Measurements from ENCODE around the gene ZMYND11. TPM values are rescaled to one million over a fixed set of nuclear protein-coding genes. Genes with fewer than 3 reads are reported as not detected.

ZMYND11 gene
- total RNA-seq, 1 experiment from 2014 or later, result 101 TPM

DNA sequence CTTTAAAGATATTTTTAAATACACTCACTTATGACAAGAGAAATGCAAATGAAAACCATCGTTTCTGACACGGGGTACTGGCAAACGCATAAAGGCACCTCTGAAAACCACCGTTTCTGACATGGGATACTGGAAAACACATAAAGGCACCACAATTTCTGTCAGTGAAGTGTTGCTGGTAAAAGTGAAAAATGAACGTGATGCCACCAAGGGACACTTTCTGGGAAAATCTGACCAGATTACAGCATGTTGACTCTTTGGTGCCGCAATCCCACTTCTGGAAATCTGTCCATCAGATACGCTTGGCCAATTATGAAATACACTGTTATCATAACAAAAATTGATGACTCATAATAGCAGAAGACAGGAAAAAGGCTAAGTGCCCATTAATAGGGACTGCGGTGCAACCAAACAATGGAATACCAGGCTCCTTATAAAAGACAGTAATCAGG is 131.7 kb downstream of the ZMYND11 start:
- intact Hi-C loops (cut with micrococcal nuclease; ENCODE audit: unreplicated experiment), result no loop called here
- H3K36me3 Mint-ChIP-seq (ENCODE audit: insufficient read depth, unreplicated experiment), result peaks cover 5% of the 10 kb centered on the region

DNA sequence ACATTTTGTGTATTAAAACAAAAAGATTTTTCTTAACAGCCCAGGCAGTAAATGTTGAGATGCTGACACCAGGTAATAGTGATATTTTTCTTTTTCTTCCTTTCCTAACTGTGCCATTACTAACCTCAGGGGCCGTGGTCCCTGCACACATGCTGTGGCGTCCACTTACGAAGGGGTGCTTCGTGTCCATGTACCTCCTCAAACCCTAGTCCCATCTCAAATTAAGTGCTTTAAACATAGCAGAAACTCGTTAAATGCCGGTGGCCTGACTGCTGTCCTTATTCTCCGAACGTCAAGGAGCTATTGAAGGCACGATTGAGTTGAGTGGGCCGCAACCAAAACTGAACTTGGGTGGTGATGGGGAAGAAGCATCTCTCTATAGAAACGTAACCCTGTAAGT is 132.4 kb downstream of the ZMYND11 start:
- H3K4me3 Mint-ChIP-seq (ENCODE audit: unreplicated experiment), result no peak overlapping the region

More for the DNA sequence above, 131.7 kb downstream of the ZMYND11 start:
- Mint-ChIP-seq H3K9me3 (ENCODE audit: unreplicated experiment) (peaks cover 10% of the 10 kb centered on the region), H3K4me1 (ENCODE audit: low read depth, unreplicated experiment) (no peaks in the 10 kb centered on the region), H3K27ac (ENCODE audit: unreplicated experiment) (no peak overlapping the region), H3K4me3 (ENCODE audit: unreplicated experiment) (no peak overlapping the region), H3K27me3 (ENCODE audit: insufficient read depth, unreplicated experiment) (peaks cover 2% of the 10 kb centered on the region)
- H3K4me3 ChIP-seq (ENCODE audit: low read depth, low read length), result no peak overlapping the region
- ChIA-PET POLR2A (no interaction called here), CTCF (no interaction called here)
- TF ChIP-seq CTCF (IDR thresholded peaks at IDR 0.05; ENCODE audit: insufficient read depth in 1 of 2, low read depth in 1 of 2, low read length in 1 of 2, severe bottlenecking in 1 of 2, unreplicated experiment in 1 of 2), result no peak
- no peak for DNase-seq
- no peaks in the 10 kb centered on the region for H3K27me3 ChIP-seq (replicated peaks; ENCODE audit: control insufficient read depth, insufficient read depth, low read length)
- no TSS peak for BruUV-seq (replicated peaks)
- no peaks in the 10 kb centered on the region for H3K4me1 ChIP-seq
- no peaks in the 10 kb centered on the region for H3K36me3 ChIP-seq (ENCODE audit: control insufficient read depth, insufficient read depth, low read length)
- H3K9me3 ChIP-seq, result 0 out of 2 replicates have a peak, but pooled peaks cover 3% of the 10 kb centered on the region

GRCh38 chr10:269440-270074 is 134.3 kb downstream of the ZMYND11 start:
- CTCF ChIA-PET, result no interaction called here
- DNase-seq, result no peak
- intact Hi-C loops (cut with micrococcal nuclease; ENCODE audit: unreplicated experiment), result no loop called here
- H3K9me3 Mint-ChIP-seq (ENCODE audit: unreplicated experiment), result no peaks in the 10 kb centered on the region
- no peak overlapping the region for H3K4me3 ChIP-seq (ENCODE audit: low read depth, low read length)
- no peaks in the 10 kb centered on the region for H3K27me3 ChIP-seq (replicated peaks; ENCODE audit: control insufficient read depth, insufficient read depth, low read length)
- no peaks in the 10 kb centered on the region for H3K4me1 Mint-ChIP-seq (ENCODE audit: low read depth, unreplicated experiment)
- no peaks in the 10 kb centered on the region for H3K36me3 ChIP-seq (ENCODE audit: control insufficient read depth, insufficient read depth, low read length)
- no TSS peak for BruUV-seq (replicated peaks)
- no peaks in the 10 kb centered on the region for H3K4me1 ChIP-seq
- no peak overlapping the region for H3K4me3 Mint-ChIP-seq (ENCODE audit: unreplicated experiment)
- H3K36me3 Mint-ChIP-seq (ENCODE audit: insufficient read depth, unreplicated experiment), result no peaks in the 10 kb centered on the region
- POLR2A ChIA-PET, result no interaction called here
- no peak overlapping the region for H3K27ac Mint-ChIP-seq (ENCODE audit: unreplicated experiment)
- no peak for TF ChIP-seq CTCF (IDR thresholded peaks at IDR 0.05; ENCODE audit: insufficient read depth in 1 of 2, low read depth in 1 of 2, low read length in 1 of 2, severe bottlenecking in 1 of 2, unreplicated experiment in 1 of 2)
- peaks cover 2% of the 10 kb centered on the region for H3K27me3 Mint-ChIP-seq (ENCODE audit: insufficient read depth, unreplicated experiment)
- no peaks in the 10 kb centered on the region for H3K9me3 ChIP-seq

More for the DNA sequence above, 132.4 kb downstream of the ZMYND11 start:
- Mint-ChIP-seq H3K36me3 (ENCODE audit: insufficient read depth, unreplicated experiment) (peaks cover 5% of the 10 kb centered on the region), H3K4me1 (ENCODE audit: low read depth, unreplicated experiment) (no peaks in the 10 kb centered on the region), H3K27ac (ENCODE audit: unreplicated experiment) (no peak overlapping the region), H3K27me3 (ENCODE audit: insufficient read depth, unreplicated experiment) (peaks cover 2% of the 10 kb centered on the region), H3K9me3 (ENCODE audit: unreplicated experiment) (peaks cover 8% of the 10 kb centered on the region)
- TF ChIP-seq CTCF (IDR thresholded peaks at IDR 0.05; ENCODE audit: insufficient read depth in 1 of 2, low read depth in 1 of 2, low read length in 1 of 2, severe bottlenecking in 1 of 2, unreplicated experiment in 1 of 2), result no peak
- 0 out of 2 replicates have a peak, but pooled peaks cover 3% of the 10 kb centered on the region for H3K9me3 ChIP-seq
- no peak for DNase-seq
- no peaks in the 10 kb centered on the region for H3K36me3 ChIP-seq (ENCODE audit: control insufficient read depth, insufficient read depth, low read length)
- no TSS peak for BruUV-seq (replicated peaks)
- ChIA-PET POLR2A (no interaction called here), CTCF (no interaction called here)
- intact Hi-C loops (cut with micrococcal nuclease; ENCODE audit: unreplicated experiment), result no loop called here
- no peaks in the 10 kb centered on the region for H3K4me1 ChIP-seq
- no peaks in the 10 kb centered on the region for H3K27me3 ChIP-seq (replicated peaks; ENCODE audit: control insufficient read depth, insufficient read depth, low read length)
- no peak overlapping the region for H3K4me3 ChIP-seq (ENCODE audit: low read depth, low read length)
